ENCODE results near the gene STX1B. TPM values are rescaled to one million over a fixed set of nuclear protein-coding genes. Genes with fewer than 3 reads are reported as not detected.
"Not testable (repeated sequence)": the region's sequence is repeated elsewhere in the genome, so short reads cannot be mapped to it uniquely, and the experiment has no call there.

The STX1B gene
- total RNA-seq, 1 experiment from 2014 or later, result 11.0 TPM

- WGBS (ENCODE audit: extremely low coverage, insufficient read length, low lambda C conversion rate), result no CpG with 5 or more reads among the region's 3 CpGs
- H3K23ac ChIP-seq (ENCODE audit: insufficient read length, low read depth, low read length), result no peak overlapping the region
These were observed 10.1 kb upstream of the STX1B start for GRCh38 chr16:31020536-31020935.

GRCh38 chr16:31017756-31018155, 7.3 kb upstream of the STX1B start:
- H2BK120ac ChIP-seq (ENCODE audit: low read depth, low read length, poor library complexity, severe bottlenecking); H3K9me3 Mint-ChIP-seq; H3K56ac ChIP-seq (ENCODE audit: insufficient read length, low read depth, low read length); H3K9ac ChIP-seq (ENCODE audit: extremely low read depth, insufficient read length, low read length); H3K23ac ChIP-seq (ENCODE audit: insufficient read length, low read depth, low read length); H4K8ac ChIP-seq (replicated peaks; ENCODE audit: insufficient read length, low read depth, low read length); H4K20me1 ChIP-seq (ENCODE audit: control insufficient read depth, insufficient read depth, insufficient read length); H2BK5ac ChIP-seq (ENCODE audit: insufficient read length, low read length); H3K4me2 ChIP-seq (ENCODE audit: insufficient read depth, insufficient read length, low read length); H2AFZ ChIP-seq (ENCODE audit: low read length); H3K27me3 ChIP-seq (ENCODE audit: insufficient read depth, low read length); H2BK12ac ChIP-seq (ENCODE audit: insufficient read length, low read depth, low read length); H3K18ac ChIP-seq (ENCODE audit: insufficient read length, low read depth, low read length); H3K36me3 Mint-ChIP-seq (ENCODE audit: insufficient read depth in 1 of 3, low read depth in 3 of 3); H3K27ac Mint-ChIP-seq; H4K5ac ChIP-seq (ENCODE audit: insufficient read length, low read depth, low read length); H2AK5ac ChIP-seq (ENCODE audit: insufficient read length, low read length); H3K4me3 Mint-ChIP-seq; H3K9me3 ChIP-seq (ENCODE audit: control insufficient read depth, low read depth, low read length); H3K79me2 ChIP-seq (ENCODE audit: insufficient read depth, low read length); H2BK15ac ChIP-seq (ENCODE audit: low read depth, low read length); H3K4ac ChIP-seq (ENCODE audit: low read depth, low read length); H3T11ph ChIP-seq (ENCODE audit: low read length); H3K27ac ChIP-seq (ENCODE audit: insufficient read length, low read depth, low read length); H3K4me1 Mint-ChIP-seq; H3K14ac ChIP-seq (ENCODE audit: insufficient read depth, low read length); H4K91ac ChIP-seq (ENCODE audit: insufficient read length, low read depth, low read length); H3K4me1 ChIP-seq (ENCODE audit: insufficient read depth, low read length); H3K23me2 ChIP-seq (ENCODE audit: insufficient read length, low read depth, low read length, poor library complexity, severe bottlenecking); H2BK20ac ChIP-seq (ENCODE audit: low read depth, low read length, poor library complexity, severe bottlenecking); H3K79me1 ChIP-seq (ENCODE audit: insufficient read depth, low read depth, low read length, poor library complexity, severe bottlenecking); DNase-seq: not testable (repeated sequence)
- WGBS (ENCODE audit: extremely low coverage, insufficient read length, low lambda C conversion rate), result no CpG with 5 or more reads among the region's 10 CpGs
- H3K27me3 Mint-ChIP-seq (ENCODE audit: low read depth), result peaks cover 18% of the 10 kb centered on the region

More at GRCh38 chr16:31020536-31020935, 10.1 kb upstream of the STX1B start:
- no peak overlapping the region for H2BK120ac ChIP-seq (ENCODE audit: low read depth, low read length, poor library complexity, severe bottlenecking)
- no peaks in the 10 kb centered on the region for H3K23me2 ChIP-seq (ENCODE audit: insufficient read length, low read depth, low read length, poor library complexity, severe bottlenecking)
- no peak overlapping the region for H2BK15ac ChIP-seq (ENCODE audit: low read depth, low read length)
- Mint-ChIP-seq H3K9me3 (no peaks in the 10 kb centered on the region), H3K4me3 (no peak overlapping the region), H3K27me3 (ENCODE audit: low read depth) (no peaks in the 10 kb centered on the region; the same call in 1 of the 2 replicates), H3K4me1 (peaks cover 0 to 2% of the 10 kb centered on the region in 2 experiments; a peak in 2 of 4 replicates), H3K36me3 (ENCODE audit: insufficient read depth in 1 of 3, low read depth in 3 of 3) (no peaks in the 10 kb centered on the region), H3K27ac (no peak overlapping the region)
- no peak overlapping the region for H3K9ac ChIP-seq (ENCODE audit: extremely low read depth, insufficient read length, low read length)
- H3K56ac ChIP-seq (ENCODE audit: insufficient read length, low read depth, low read length), result no peak overlapping the region
- H3K18ac ChIP-seq (ENCODE audit: insufficient read length, low read depth, low read length), result no peak overlapping the region
- no peaks in the 10 kb centered on the region for H3K4me1 ChIP-seq (ENCODE audit: insufficient read depth, low read length)
- no peak overlapping the region for H3K4me2 ChIP-seq (ENCODE audit: insufficient read depth, insufficient read length, low read length)
- H3K4ac ChIP-seq (ENCODE audit: low read depth, low read length), result no peak overlapping the region
- TF ChIP-seq CTCF (conservative IDR thresholded peaks at IDR 0.05), result no peak
- H2BK5ac ChIP-seq (ENCODE audit: insufficient read length, low read length), result no peak overlapping the region
- no peak for DNase-seq
- no peak overlapping the region for H3K27ac ChIP-seq (ENCODE audit: insufficient read length, low read depth, low read length)
- H3K79me1 ChIP-seq (ENCODE audit: insufficient read depth, low read depth, low read length, poor library complexity, severe bottlenecking), result no peaks in the 10 kb centered on the region
- no peak overlapping the region for H3T11ph ChIP-seq (ENCODE audit: low read length)
- H4K20me1 ChIP-seq (ENCODE audit: control insufficient read depth, insufficient read depth, insufficient read length), result no peaks in the 10 kb centered on the region
- no peak overlapping the region for H2AK5ac ChIP-seq (ENCODE audit: insufficient read length, low read length)
- H2BK12ac ChIP-seq (ENCODE audit: insufficient read length, low read depth, low read length), result no peak overlapping the region
- H3K9me3 ChIP-seq (ENCODE audit: control insufficient read depth, low read depth, low read length), result no peaks in the 10 kb centered on the region
- H2AFZ ChIP-seq (ENCODE audit: low read length), result no peak overlapping the region
- H4K5ac ChIP-seq (ENCODE audit: insufficient read length, low read depth, low read length), result no peak overlapping the region
- H3K27me3 ChIP-seq (ENCODE audit: insufficient read depth, low read length), result no peaks in the 10 kb centered on the region
- no peak overlapping the region for H4K8ac ChIP-seq (replicated peaks; ENCODE audit: insufficient read length, low read depth, low read length)
- no peak overlapping the region for H4K91ac ChIP-seq (ENCODE audit: insufficient read length, low read depth, low read length)
- H3K14ac ChIP-seq (ENCODE audit: insufficient read depth, low read length), result no peak overlapping the region
- no peaks in the 10 kb centered on the region for H3K79me2 ChIP-seq (ENCODE audit: insufficient read depth, low read length)
- no peak overlapping the region for H2BK20ac ChIP-seq (ENCODE audit: low read depth, low read length, poor library complexity, severe bottlenecking)
